Inflammatory macrophage (primary cell): ENCODE measurements around the gene MIEF2.
"Not testable (repeated sequence)": the region's sequence is repeated elsewhere in the genome, so short reads cannot be mapped to it uniquely, and the experiment has no call there.

Experiments
- DNase-seq, 2 donors: peaks; one replicate each; pipeline ENCODE4 v3.0.0-alpha.2; 2020 to 2022
- total RNA-seq, 18 experiments: gene quantifications; one replicate each; lab custom pipeline; 2026; ENCODE audit warnings: mixed read lengths in 6 of 18, inconsistent platforms in 2 of 18; lab: John Stamatoyannopoulos, UW

Gene MIEF2
- total RNA-seq, result 1.7 to 18.1 (median 7.6) reads per million in 18 experiments

- peak; percentile 91 to 96 for DNase-seq
These were observed at the start of gene MIEF2 for GRCh38 chr17:18260332-18261145. Gene MIEF2 (plus strand): TSS chr17:18260662. CDS start chr17:18262721, 2,059 bp downstream.

GRCh38 chr17:18213666-18214270 lies 46.7 kb upstream of the MIEF2 start:
- DNase-seq, result no peak

- DNase-seq, result not testable (repeated sequence)
These were observed 43.6 kb upstream of the MIEF2 start for GRCh38 chr17:18216906-18217305.

GRCh38 chr17:18217412-18218015 lies 42.9 kb upstream of the MIEF2 start:
- peak; percentile 60 to 65 for DNase-seq

- DNase-seq, result no peak
These were observed 41.6 kb upstream of the MIEF2 start for GRCh38 chr17:18218756-18219415.

- no peak for DNase-seq
These were observed 36.4 kb upstream of the MIEF2 start for GRCh38 chr17:18224053-18224386.

- no peak for DNase-seq
These were observed 35.9 kb upstream of the MIEF2 start for GRCh38 chr17:18224387-18225120.

- peak; percentile 95 to 98 for DNase-seq
These were observed 35.3 kb upstream of the MIEF2 start, which contains the start of gene LLGL1 for GRCh38 chr17:18225121-18225641. Gene LLGL1 (plus strand): TSS chr17:18225635. CDS start chr17:18225683, 48 bp downstream.

GRCh38 chr17:18225642-18226283 lies 34.7 kb upstream of the MIEF2 start:
- no peak for DNase-seq

GRCh38 chr17:18226284-18226945 lies 34.0 kb upstream of the MIEF2 start:
- DNase-seq, result peak; percentile 7 to 8

- no peak for DNase-seq
These were observed 32.8 kb upstream of the MIEF2 start for GRCh38 chr17:18227635-18228034.

- no peak for DNase-seq
These were observed 32.2 kb upstream of the MIEF2 start for GRCh38 chr17:18228176-18228682.

- DNase-seq, result no peak
These were observed 31.2 kb upstream of the MIEF2 start for GRCh38 chr17:18229254-18229653.

- DNase-seq, result no peak
These were observed 30.7 kb upstream of the MIEF2 start for GRCh38 chr17:18229771-18230170.

GRCh38 chr17:18230288-18231141 lies 29.9 kb upstream of the MIEF2 start:
- DNase-seq, result no peak

GRCh38 chr17:18231164-18231563 lies 29.3 kb upstream of the MIEF2 start:
- DNase-seq, result no peak

- DNase-seq, result no peak
These were observed 26.5 kb upstream of the MIEF2 start for GRCh38 chr17:18233803-18234518.

GRCh38 chr17:18234853-18235380 lies 25.5 kb upstream of the MIEF2 start:
- DNase-seq, result no peak
